Hindlimb muscle (tissue), 1 donor: ENCODE results near the gene SBK2. TPM values are rescaled to one million over a fixed set of nuclear protein-coding genes. Genes with fewer than 3 reads are reported as not detected.

ENCODE experiments used
- DNase-seq: peaks from one replicate; pipeline ENCODE4 v3.0.0-alpha.2; 2013
- polyA plus RNA-seq: library from polyadenylated mRNA; unstranded; fragments of 120-200 nt; gene quantifications from one replicate; pipeline ENCODE4 v1.2.1, GENCODE V29; 2013; ENCODE audit not compliant: insufficient read length

Gene SBK2
- polyA plus RNA-seq, 1 donor, result 3.2 TPM

GRCh38 chr19:55486043-55486970 lies 50.6 kb downstream of the SBK2 start:
- no peak for DNase-seq

- DNase-seq, result no peak
Measured at GRCh38 chr19:55485439-55486011, 51.4 kb downstream of the SBK2 start.

- peak; percentile 80 for DNase-seq
Measured at GRCh38 chr19:55484593-55485438, 52.1 kb downstream of the SBK2 start, which contains the start of gene NAT14. Gene NAT14 (plus strand): TSS chr19:55485188. CDS start chr19:55485709, 521 bp downstream.

GRCh38 chr19:55483706-55484592 lies 53.0 kb downstream of the SBK2 start:
- no peak for DNase-seq

- no peak for DNase-seq
Measured at GRCh38 chr19:55482967-55483705, 53.8 kb downstream of the SBK2 start.

GRCh38 chr19:55482156-55482961 lies 54.6 kb downstream of the SBK2 start:
- no peak for DNase-seq

GRCh38 chr19:55481794-55482155 lies 55.2 kb downstream of the SBK2 start:
- no peak for DNase-seq

- no peak for DNase-seq
Measured at GRCh38 chr19:55481148-55481793, 55.7 kb downstream of the SBK2 start.

- DNase-seq, result no peak
Measured at GRCh38 chr19:55479451-55480230, 57.3 kb downstream of the SBK2 start.

GRCh38 chr19:55479045-55479444 lies 57.9 kb downstream of the SBK2 start:
- no peak for DNase-seq

Other genes starting within 250 kb of the SBK2 start
- 1.3 TPM for gene TMEM150B, start 211.8 kb downstream of the SBK2 start, polyA plus RNA-seq
- gene KMT5C, start 197.3 kb downstream of the SBK2 start, polyA plus RNA-seq, result 26.8 TPM
- gene COX6B2, start 182.4 kb downstream of the SBK2 start, polyA plus RNA-seq, result 0.65 TPM
- not detected for gene GARIN5B, start 173.9 kb downstream of the SBK2 start, polyA plus RNA-seq
- gene IL11, start 166.7 kb downstream of the SBK2 start, polyA plus RNA-seq, result 0.25 TPM
- gene TMEM190, start 160.3 kb downstream of the SBK2 start, polyA plus RNA-seq, result not detected
- gene TMEM238, start 152.8 kb downstream of the SBK2 start, polyA plus RNA-seq, result 0.32 TPM
- gene RPL28, start 151.2 kb downstream of the SBK2 start, polyA plus RNA-seq, result 1,898 TPM
- 47.2 TPM for gene UBE2S, start 129.3 kb downstream of the SBK2 start, polyA plus RNA-seq
- 0.18 TPM for gene SHISA7, start 93.8 kb downstream of the SBK2 start, polyA plus RNA-seq
- 36.1 TPM for gene ISOC2, start 75.5 kb downstream of the SBK2 start, polyA plus RNA-seq
- not detected for gene C19orf85, start 72.4 kb downstream of the SBK2 start, polyA plus RNA-seq
- 5.0 TPM for gene ZNF628, start 60.5 kb downstream of the SBK2 start, polyA plus RNA-seq
- gene NAT14, start 51.9 kb downstream of the SBK2 start, polyA plus RNA-seq, result 29.9 TPM
- 13.3 TPM for gene SSC5D, start 48.7 kb downstream of the SBK2 start, polyA plus RNA-seq
- gene SBK3, start 8.4 kb upstream of the SBK2 start, polyA plus RNA-seq, result 0.15 TPM
- gene ZNF579, start 43.7 kb upstream of the SBK2 start, polyA plus RNA-seq, result 12.7 TPM
- gene FIZ1, start 62.4 kb upstream of the SBK2 start, polyA plus RNA-seq, result 11.3 TPM
- gene ZNF524, start 63.2 kb upstream of the SBK2 start, polyA plus RNA-seq, result 10.9 TPM
- gene ZNF865, start 68.5 kb upstream of the SBK2 start, polyA plus RNA-seq, result 10.0 TPM
- 9.3 TPM for gene ZNF784, start 87.4 kb upstream of the SBK2 start, polyA plus RNA-seq
- gene ZNF580, start 103.9 kb upstream of the SBK2 start, polyA plus RNA-seq, result 26.0 TPM
- 36.4 TPM for gene ZNF581, start 106.5 kb upstream of the SBK2 start, polyA plus RNA-seq
- 16.1 TPM for gene CCDC106, start 111.1 kb upstream of the SBK2 start, polyA plus RNA-seq
- 123 TPM for gene U2AF2, start 117.9 kb upstream of the SBK2 start, polyA plus RNA-seq
- gene EPN1, start 138.1 kb upstream of the SBK2 start, polyA plus RNA-seq, result 103 TPM
- gene NLRP9, start 201.3 kb upstream of the SBK2 start, polyA plus RNA-seq, result not detected
- 0.26 TPM for gene RFPL4A, start 222.0 kb upstream of the SBK2 start, polyA plus RNA-seq
- gene RFPL4AL1, start 232.0 kb upstream of the SBK2 start, polyA plus RNA-seq, result not detected